ENCODE measurements around the gene LIG3. TPM values are rescaled to one million over a fixed set of nuclear protein-coding genes. Genes with fewer than 3 reads are reported as not detected.
A peak's percentile ranks its signal among the peaks of the same experiment; 100 is the strongest.

The LIG3 gene
- total and polyA plus RNA-seq, 2 of the 13 experiments (the other 11 are each of a cell fraction or from before 2014, with no cell fraction given): 34.4 to 36.2 TPM

DNA sequence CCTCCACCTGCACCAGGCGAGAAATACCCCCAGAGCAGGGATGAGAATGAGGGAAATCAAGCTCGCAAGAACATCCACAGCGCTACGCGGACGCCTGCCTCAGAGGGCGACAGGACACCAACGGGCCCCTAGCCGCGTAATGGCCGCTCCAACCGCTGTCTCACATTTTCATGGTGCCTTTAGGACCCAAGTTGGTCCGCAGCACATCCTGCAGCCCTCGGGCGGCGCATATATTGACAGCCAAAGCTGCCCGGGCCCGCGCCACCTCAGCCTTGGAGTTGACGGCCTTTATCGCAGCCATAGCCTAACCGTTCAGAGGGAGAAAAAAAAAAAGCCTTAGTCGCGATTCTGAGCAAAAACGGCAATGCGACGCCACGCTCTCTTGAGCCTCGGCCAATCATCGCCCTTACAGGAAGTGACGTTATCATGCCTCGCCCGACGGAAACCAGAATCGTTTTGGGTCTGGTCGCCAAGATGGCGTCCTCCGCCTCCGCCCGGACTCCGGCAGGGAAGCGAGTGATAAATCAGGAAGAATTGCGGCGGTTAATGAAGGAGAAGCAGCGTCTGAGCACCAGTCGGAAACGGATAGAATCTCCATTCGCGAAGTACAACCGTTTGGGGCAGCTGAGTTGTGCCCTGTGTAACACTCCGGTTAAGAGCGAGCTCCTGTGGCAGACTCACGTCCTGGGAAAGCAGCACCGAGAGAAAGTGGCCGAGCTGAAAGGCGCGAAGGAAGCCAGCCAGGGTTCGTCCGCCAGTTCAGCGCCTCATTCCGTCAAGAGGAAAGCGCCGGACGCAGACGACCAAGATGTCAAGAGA lies 19.0 kb upstream of the LIG3 start, which contains the start of the genes CCT6B and ZNF830 (continued):
- TF ChIP-seq, protein P1, sequence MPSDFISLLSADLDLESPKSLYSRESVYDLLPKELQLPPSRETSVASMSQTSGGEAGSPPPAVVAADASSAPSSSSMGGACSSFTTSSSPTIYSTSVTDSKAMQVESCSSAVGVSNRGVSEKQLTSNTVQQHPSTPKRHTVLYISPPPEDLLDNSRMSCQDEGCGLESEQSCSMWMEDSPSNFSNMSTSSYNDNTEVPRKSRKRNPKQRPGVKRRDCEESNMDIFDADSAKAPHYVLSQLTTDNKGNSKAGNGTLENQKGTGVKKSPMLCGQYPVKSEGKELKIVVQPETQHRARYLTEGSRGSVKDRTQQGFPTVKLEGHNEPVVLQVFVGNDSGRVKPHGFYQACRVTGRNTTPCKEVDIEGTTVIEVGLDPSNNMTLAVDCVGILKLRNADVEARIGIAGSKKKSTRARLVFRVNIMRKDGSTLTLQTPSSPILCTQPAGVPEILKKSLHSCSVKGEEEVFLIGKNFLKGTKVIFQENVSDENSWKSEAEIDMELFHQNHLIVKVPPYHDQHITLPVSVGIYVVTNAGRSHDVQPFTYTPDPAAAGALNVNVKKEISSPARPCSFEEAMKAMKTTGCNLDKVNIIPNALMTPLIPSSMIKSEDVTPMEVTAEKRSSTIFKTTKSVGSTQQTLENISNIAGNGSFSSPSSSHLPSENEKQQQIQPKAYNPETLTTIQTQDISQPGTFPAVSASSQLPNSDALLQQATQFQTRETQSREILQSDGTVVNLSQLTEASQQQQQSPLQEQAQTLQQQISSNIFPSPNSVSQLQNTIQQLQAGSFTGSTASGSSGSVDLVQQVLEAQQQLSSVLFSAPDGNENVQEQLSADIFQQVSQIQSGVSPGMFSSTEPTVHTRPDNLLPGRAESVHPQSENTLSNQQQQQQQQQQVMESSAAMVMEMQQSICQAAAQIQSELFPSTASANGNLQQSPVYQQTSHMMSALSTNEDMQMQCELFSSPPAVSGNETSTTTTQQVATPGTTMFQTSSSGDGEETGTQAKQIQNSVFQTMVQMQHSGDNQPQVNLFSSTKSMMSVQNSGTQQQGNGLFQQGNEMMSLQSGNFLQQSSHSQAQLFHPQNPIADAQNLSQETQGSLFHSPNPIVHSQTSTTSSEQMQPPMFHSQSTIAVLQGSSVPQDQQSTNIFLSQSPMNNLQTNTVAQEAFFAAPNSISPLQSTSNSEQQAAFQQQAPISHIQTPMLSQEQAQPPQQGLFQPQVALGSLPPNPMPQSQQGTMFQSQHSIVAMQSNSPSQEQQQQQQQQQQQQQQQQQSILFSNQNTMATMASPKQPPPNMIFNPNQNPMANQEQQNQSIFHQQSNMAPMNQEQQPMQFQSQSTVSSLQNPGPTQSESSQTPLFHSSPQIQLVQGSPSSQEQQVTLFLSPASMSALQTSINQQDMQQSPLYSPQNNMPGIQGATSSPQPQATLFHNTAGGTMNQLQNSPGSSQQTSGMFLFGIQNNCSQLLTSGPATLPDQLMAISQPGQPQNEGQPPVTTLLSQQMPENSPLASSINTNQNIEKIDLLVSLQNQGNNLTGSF (CRISPR knock-in tag; IDR thresholded peaks at IDR 0.05): peak; percentile 16; the same call in 1 of the 2 replicates
- TF ChIP-seq, protein P2, sequence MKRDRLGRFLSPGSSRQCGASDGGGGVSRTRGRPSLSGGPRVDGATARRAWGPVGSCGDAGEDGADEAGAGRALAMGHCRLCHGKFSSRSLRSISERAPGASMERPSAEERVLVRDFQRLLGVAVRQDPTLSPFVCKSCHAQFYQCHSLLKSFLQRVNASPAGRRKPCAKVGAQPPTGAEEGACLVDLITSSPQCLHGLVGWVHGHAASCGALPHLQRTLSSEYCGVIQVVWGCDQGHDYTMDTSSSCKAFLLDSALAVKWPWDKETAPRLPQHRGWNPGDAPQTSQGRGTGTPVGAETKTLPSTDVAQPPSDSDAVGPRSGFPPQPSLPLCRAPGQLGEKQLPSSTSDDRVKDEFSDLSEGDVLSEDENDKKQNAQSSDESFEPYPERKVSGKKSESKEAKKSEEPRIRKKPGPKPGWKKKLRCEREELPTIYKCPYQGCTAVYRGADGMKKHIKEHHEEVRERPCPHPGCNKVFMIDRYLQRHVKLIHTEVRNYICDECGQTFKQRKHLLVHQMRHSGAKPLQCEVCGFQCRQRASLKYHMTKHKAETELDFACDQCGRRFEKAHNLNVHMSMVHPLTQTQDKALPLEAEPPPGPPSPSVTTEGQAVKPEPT (CRISPR knock-in tag; IDR thresholded peaks at IDR 0.05; ENCODE audit: low read depth): no peak
- TF ChIP-seq MTA1 (CRISPR knock-in tag; IDR thresholded peaks at IDR 0.05; ENCODE audit: borderline replicate concordance) (peak; percentile 29; the same call in 1 of the 2 replicates), TRIM22 (IDR thresholded peaks at IDR 0.05) (no peak), ZNF501 (CRISPR knock-in tag; IDR thresholded peaks at IDR 0.05) (peak; percentile 87), ZNF292 (CRISPR knock-in tag; IDR thresholded peaks at IDR 0.05; ENCODE audit: borderline replicate concordance, low read depth) (no peak), ZNF605 (CRISPR knock-in tag; IDR thresholded peaks at IDR 0.05) (peak; percentile 88), ZNF782 (CRISPR knock-in tag; IDR thresholded peaks at IDR 0.05; ENCODE audit: borderline replicate concordance) (peak; percentile 46; the same call in 1 of the 2 replicates), YEATS2 (CRISPR knock-in tag; IDR thresholded peaks at IDR 0.05; ENCODE audit: borderline replicate concordance) (peak; percentile 86; the same call in 1 of the 2 replicates), NFKB2 (CRISPR knock-in tag; IDR thresholded peaks at IDR 0.05; ENCODE audit: borderline replicate concordance) (peak; percentile 78; the same call in 1 of the 2 replicates), ZNF280B (CRISPR knock-in tag; IDR thresholded peaks at IDR 0.05; ENCODE audit: borderline replicate concordance) (0 out of 2 replicates have a peak, but pooled peaks have one; percentile 45)
- TF ChIP-seq, protein P3, sequence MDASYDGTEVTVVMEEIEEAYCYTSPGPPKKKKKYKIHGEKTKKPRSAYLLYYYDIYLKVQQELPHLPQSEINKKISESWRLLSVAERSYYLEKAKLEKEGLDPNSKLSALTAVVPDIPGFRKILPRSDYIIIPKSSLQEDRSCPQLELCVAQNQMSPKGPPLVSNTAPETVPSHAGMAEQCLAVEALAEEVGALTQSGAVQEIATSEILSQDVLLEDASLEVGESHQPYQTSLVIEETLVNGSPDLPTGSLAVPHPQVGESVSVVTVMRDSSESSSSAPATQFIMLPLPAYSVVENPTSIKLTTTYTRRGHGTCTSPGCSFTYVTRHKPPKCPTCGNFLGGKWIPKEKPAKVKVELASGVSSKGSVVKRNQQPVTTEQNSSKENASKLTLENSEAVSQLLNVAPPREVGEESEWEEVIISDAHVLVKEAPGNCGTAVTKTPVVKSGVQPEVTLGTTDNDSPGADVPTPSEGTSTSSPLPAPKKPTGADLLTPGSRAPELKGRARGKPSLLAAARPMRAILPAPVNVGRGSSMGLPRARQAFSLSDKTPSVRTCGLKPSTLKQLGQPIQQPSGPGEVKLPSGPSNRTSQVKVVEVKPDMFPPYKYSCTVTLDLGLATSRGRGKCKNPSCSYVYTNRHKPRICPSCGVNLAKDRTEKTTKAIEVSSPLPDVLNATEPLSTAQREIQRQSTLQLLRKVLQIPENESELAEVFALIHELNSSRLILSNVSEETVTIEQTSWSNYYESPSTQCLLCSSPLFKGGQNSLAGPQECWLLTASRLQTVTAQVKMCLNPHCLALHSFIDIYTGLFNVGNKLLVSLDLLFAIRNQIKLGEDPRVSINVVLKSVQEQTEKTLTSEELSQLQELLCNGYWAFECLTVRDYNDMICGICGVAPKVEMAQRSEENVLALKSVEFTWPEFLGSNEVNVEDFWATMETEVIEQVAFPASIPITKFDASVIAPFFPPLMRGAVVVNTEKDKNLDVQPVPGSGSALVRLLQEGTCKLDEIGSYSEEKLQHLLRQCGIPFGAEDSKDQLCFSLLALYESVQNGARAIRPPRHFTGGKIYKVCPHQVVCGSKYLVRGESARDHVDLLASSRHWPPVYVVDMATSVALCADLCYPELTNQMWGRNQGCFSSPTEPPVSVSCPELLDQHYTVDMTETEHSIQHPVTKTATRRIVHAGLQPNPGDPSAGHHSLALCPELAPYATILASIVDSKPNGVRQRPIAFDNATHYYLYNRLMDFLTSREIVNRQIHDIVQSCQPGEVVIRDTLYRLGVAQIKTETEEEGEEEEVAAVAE (CRISPR knock-in tag; IDR thresholded peaks at IDR 0.05; ENCODE audit: borderline replicate concordance): peak; percentile 81; the same call in 1 of the 2 replicates

All from HepG2 (cell line).